GM21723 (cell line): ENCODE results near the gene PLB1.

Experiments
- ATAC-seq: cut with Tn5 transposase; IDR thresholded peaks from one replicate; pipeline ENCODE4 v1.9.1; 2021; ENCODE audit warnings: mild to moderate bottlenecking, moderate library complexity; ENCODE audit not compliant: unreplicated experiment

PLB1 gene

GRCh38 chr2:28639836-28640235, 144.0 kb downstream of the PLB1 start:
- no peak for ATAC-seq

- no peak for ATAC-seq
These were observed 144.5 kb downstream of the PLB1 start for GRCh38 chr2:28640260-28640907.

GRCh38 chr2:28640908-28641300, 145.0 kb downstream of the PLB1 start:
- ATAC-seq, result no peak

- ATAC-seq, result no peak
These were observed 146.9 kb downstream of the PLB1 start for GRCh38 chr2:28642796-28643195.

GRCh38 chr2:28643327-28643726, 147.5 kb downstream of the PLB1 start:
- ATAC-seq, result no peak

- ATAC-seq, result no peak
These were observed 148.1 kb downstream of the PLB1 start for GRCh38 chr2:28643911-28644334.

- no peak for ATAC-seq
These were observed 148.9 kb downstream of the PLB1 start for GRCh38 chr2:28644760-28645159.

GRCh38 chr2:28645553-28645952, 149.7 kb downstream of the PLB1 start:
- no peak for ATAC-seq

DNA sequence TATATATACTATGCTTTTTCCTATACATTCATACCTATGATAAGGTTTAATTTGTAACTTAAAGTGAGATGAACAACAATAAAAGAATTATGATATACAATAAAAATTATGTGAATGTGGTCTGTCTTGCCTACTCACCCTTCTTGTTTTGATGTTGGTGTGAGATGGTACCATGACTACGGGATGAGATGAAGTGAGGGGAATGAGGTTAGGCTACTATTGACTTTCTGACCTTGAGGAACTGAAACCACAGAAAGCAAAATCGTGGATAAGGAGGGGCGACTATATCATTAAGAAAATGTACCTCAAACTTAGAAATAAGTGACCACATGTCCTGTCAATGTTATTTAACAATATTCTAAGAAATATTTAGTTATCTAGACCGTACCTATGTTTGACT, 151.8 kb downstream of the PLB1 start:
- no peak for ATAC-seq

GRCh38 chr2:28648147-28648546, 152.3 kb downstream of the PLB1 start:
- ATAC-seq, result no peak

GRCh38 chr2:28648671-28649395, 153.0 kb downstream of the PLB1 start:
- ATAC-seq, result no peak

GRCh38 chr2:28649481-28650265, 153.8 kb downstream of the PLB1 start:
- peak; percentile 53 for ATAC-seq

DNA sequence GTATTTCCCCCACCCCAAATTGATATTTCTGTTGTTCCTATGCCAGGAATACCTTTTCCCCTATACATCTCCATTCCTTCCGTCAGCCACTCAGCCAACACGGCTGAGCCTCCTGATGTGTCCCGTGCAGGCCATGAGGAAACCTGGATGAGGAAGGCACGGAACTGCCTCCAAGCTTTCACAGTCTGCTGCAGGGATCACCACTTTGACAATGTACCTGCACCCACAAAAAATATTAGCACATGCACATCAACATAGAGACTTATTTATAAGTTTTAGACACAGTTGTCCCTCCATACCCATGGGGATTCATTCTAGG, 154.4 kb downstream of the PLB1 start:
- ATAC-seq, result no peak

- no peak for ATAC-seq
These were observed 156.4 kb downstream of the PLB1 start for GRCh38 chr2:28652217-28652616.

- no peak for ATAC-seq
These were observed 158.2 kb downstream of the PLB1 start for GRCh38 chr2:28653892-28654662.

DNA sequence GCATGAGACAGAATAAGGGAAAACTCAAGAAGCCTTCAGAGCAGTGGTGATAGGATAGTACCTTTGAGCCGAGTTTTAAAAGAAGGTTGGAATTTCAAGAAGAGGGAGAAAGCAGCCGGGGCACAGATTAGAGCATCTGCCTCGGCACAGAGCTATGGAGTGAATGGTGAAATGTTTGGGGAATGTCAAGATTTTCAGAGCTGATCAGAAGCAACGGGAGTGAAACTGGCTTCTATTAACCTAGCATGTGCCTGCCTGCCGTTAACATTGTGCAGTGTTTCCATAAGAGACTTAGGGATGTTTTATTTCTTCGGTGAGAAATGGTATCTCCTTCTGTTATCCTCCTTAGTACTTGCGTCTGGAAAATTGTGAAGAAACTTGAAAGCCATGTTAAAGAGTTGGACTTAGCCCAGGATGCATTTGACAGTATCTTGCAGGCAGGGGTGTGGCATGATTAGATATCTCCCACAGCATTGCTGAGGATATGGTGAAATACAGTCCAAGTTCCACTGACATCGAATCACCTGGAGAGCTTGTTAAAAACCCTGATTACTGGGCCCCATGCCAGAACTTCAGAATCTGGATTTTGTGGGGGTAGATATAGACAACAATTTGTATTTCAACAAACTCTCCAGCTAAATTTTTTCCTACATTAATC, 158.9 kb downstream of the PLB1 start:
- no peak for ATAC-seq

- ATAC-seq, result no peak
These were observed 161.2 kb downstream of the PLB1 start for GRCh38 chr2:28656937-28657615.

DNA sequence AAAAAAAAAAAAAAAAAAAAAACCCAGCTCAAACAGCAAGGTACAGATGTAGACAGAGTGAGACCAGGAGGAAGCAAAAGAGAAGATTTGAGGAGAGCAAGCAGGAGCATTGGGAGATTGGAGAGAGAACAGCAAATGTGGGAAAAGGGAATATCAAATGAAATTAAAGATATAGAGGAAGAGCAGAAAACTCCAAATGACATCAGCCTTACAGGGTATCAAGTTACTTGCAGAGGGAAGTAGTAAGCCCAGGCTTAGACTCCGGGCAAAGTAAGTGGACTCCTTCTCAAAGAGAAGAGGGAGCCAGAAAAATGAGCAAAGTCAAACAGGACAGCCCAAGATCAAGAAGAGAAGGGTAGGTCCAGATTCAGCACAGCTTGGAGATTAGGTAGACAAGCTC, 162.5 kb downstream of the PLB1 start:
- ATAC-seq, result no peak

DNA sequence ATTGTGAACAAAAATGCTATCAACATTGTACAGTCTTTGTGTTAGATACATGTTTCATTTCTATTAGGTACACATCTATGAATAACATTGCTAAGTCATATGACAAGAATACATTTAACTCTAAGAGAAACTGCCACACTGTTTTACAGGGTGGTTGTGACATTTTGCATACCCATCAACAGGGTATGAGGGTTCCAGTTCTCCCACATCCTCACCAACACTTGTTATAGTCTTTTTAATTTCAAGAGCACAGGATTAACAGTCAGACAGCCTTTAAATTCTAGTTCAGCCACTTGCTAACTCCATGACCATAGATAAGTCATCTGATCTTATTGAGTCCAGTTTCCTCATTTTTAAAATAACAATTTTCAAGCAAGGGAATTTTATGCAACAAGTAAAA, 163.3 kb downstream of the PLB1 start:
- no peak for ATAC-seq

DNA sequence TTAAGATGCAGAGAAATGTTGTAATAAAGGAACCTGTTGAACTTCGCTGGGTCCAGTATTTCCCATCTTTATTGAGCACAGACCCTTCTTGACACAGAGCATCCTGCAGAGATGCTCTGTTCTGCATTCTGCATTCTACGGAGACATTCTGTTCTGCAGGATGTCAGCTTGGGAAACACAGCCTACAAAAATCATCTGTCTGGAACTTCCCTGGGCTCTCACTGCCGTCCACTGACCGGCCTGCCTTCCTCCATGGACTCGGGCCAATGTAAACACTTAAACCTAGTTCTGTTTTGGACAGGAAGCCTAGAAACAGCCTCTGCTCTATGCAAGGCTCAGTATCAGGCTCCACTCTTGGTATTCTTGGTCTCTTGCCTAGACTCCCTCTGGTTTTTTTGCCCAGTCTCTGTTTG, 165.7 kb downstream of the PLB1 start:
- no peak for ATAC-seq
